ENCODE results near the gene PHF21B. TPM values are rescaled to one million over a fixed set of nuclear protein-coding genes. Genes with fewer than 3 reads are reported as not detected.

PHF21B gene
- total RNA-seq, 1 donor from 2014 or later = 37.4 TPM

DNA sequence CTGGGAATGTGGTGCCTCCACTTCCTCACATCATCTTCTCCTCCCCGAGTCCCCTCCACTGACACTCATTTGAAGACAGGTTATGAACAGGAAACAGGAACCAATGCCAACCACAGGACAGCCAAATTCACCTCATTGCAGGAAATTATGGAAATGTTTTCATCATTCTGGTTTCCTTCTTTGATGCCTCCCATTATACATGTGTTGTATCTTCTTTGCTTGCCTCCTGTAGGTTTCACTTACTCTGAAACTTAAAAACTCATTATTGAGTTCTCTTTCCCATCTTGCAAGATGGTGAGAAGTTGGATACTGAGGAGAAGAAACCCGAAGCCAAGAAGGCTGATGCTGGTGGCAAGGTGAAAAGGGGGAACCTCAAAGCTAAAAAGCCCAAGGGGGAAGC lies 108.5 kb downstream of the PHF21B start:
- Mint-ChIP-seq H3K27ac (no peak overlapping the region), H3K9me3 (ENCODE audit: low read depth) (peaks cover 17% of the 10 kb centered on the region), H3K4me1 (ENCODE audit: low read depth) (no peaks in the 10 kb centered on the region), H3K27me3 (no peaks in the 10 kb centered on the region), H3K36me3 (ENCODE audit: insufficient read depth) (peaks cover 44% of the 10 kb centered on the region), H3K4me3 (ENCODE audit: low read depth) (no peak overlapping the region)
- no peak for DNase-seq (ENCODE audit: low spot score, unreplicated experiment)
- TF ChIP-seq, protein P1, sequence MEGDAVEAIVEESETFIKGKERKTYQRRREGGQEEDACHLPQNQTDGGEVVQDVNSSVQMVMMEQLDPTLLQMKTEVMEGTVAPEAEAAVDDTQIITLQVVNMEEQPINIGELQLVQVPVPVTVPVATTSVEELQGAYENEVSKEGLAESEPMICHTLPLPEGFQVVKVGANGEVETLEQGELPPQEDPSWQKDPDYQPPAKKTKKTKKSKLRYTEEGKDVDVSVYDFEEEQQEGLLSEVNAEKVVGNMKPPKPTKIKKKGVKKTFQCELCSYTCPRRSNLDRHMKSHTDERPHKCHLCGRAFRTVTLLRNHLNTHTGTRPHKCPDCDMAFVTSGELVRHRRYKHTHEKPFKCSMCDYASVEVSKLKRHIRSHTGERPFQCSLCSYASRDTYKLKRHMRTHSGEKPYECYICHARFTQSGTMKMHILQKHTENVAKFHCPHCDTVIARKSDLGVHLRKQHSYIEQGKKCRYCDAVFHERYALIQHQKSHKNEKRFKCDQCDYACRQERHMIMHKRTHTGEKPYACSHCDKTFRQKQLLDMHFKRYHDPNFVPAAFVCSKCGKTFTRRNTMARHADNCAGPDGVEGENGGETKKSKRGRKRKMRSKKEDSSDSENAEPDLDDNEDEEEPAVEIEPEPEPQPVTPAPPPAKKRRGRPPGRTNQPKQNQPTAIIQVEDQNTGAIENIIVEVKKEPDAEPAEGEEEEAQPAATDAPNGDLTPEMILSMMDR (IDR thresholded peaks at IDR 0.05; ENCODE audit: unreplicated experiment) = no peak

DNA sequence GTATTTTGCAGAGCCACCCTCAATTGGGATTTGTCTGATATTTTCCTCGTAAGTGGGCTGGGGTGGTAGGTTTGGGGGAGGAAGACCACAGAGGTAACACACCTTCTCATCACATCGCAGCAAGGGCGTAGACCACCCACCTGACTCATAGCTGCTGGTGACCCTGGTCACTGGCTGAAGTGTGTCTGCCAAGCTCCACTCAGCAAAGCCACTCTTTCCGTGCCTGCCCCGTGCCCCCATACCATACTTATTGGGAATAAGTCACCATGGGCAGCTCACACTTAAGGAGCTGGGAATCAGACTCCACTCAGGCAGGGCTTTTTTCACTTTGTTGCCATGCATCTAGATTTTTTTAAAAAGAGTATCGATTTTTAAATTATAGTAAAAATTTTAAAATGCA lies 111.6 kb downstream of the PHF21B start:
- H3K4me3 Mint-ChIP-seq (ENCODE audit: low read depth) = no peak overlapping the region
- no peak overlapping the region for H3K27ac Mint-ChIP-seq
- H3K36me3 Mint-ChIP-seq (ENCODE audit: insufficient read depth) = peaks cover 29% of the 10 kb centered on the region
- H3K4me1 Mint-ChIP-seq (ENCODE audit: low read depth) = no peaks in the 10 kb centered on the region
- TF ChIP-seq, protein P1 (IDR thresholded peaks at IDR 0.05; ENCODE audit: unreplicated experiment) = no peak
- DNase-seq (ENCODE audit: low spot score, unreplicated experiment) = no peak
- no peaks in the 10 kb centered on the region for H3K27me3 Mint-ChIP-seq
- H3K9me3 Mint-ChIP-seq (ENCODE audit: low read depth) = peaks cover 17% of the 10 kb centered on the region

DNA sequence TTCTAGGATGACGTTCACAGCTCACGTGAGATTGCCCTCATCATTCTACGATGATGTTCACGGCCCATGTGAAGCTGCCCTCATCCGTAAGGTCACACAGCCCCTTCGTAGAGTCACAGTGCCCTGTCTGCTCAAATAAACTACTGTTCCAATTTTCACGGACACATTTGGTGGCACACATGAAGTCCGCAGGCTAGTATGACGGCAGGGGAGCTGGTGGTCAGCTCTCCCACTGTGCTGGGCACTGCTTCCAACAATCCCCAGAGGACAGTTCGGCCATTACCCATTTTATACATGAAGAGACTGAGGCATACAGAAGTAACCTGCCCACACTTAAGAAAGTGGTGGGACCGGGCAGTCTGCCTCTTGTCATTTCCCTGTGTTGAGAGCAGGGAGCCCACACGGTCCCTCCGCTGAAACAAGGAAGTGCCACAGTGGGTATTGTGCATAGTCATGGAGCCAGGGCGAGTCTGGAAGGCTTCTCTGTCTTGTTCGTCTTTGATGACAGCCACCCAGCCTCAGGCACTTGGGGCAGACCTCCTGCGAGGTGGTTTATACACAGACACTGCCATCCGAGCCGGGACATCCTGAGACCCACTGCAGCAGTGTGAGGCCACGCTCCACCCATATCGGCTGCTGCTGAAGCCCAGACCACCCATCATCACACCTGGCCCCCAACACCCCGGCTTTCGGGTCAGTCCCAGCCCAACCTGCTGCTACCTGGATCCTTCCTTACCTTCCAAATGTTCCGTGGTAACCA lies 114.3 kb downstream of the PHF21B start:
- Mint-ChIP-seq H3K9me3 (ENCODE audit: low read depth) (no peaks in the 10 kb centered on the region), H3K27ac (no peak overlapping the region), H3K4me3 (ENCODE audit: low read depth) (no peak overlapping the region), H3K27me3 (no peaks in the 10 kb centered on the region), H3K4me1 (ENCODE audit: low read depth) (no peaks in the 10 kb centered on the region), H3K36me3 (ENCODE audit: insufficient read depth) (peaks cover 6% of the 10 kb centered on the region)
- no peak for DNase-seq (ENCODE audit: low spot score, unreplicated experiment)
- TF ChIP-seq, protein P1 (IDR thresholded peaks at IDR 0.05; ENCODE audit: unreplicated experiment) = no peak

DNA sequence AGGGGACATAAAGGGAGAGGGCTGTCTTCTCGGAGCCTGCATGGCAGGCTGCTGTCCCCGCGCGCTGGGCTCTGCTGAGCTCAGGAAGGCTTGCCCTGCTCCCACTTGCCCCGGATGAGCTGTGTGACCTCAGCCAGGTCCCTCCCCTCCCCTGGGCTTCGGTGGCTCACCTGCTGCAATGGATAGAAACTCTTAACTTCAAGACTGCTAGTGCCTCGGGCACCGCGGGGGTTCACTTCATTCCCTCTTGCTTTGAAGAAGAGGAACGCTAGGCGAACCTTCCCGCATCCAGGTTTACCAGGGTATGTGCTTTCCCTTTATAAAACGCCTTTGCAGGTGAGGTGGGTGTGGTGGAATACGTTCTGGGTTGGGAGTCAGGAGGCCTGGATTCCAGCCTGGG lies 115.0 kb downstream of the PHF21B start:
- no peak for DNase-seq (ENCODE audit: low spot score, unreplicated experiment)
- peaks cover 2% of the 10 kb centered on the region for H3K36me3 Mint-ChIP-seq (ENCODE audit: insufficient read depth)
- no peaks in the 10 kb centered on the region for H3K4me1 Mint-ChIP-seq (ENCODE audit: low read depth)
- TF ChIP-seq, protein P1 (IDR thresholded peaks at IDR 0.05; ENCODE audit: unreplicated experiment) = no peak
- H3K27ac Mint-ChIP-seq = no peak overlapping the region
- H3K27me3 Mint-ChIP-seq = no peaks in the 10 kb centered on the region
- no peaks in the 10 kb centered on the region for H3K9me3 Mint-ChIP-seq (ENCODE audit: low read depth)
- no peak overlapping the region for H3K4me3 Mint-ChIP-seq (ENCODE audit: low read depth)

DNA sequence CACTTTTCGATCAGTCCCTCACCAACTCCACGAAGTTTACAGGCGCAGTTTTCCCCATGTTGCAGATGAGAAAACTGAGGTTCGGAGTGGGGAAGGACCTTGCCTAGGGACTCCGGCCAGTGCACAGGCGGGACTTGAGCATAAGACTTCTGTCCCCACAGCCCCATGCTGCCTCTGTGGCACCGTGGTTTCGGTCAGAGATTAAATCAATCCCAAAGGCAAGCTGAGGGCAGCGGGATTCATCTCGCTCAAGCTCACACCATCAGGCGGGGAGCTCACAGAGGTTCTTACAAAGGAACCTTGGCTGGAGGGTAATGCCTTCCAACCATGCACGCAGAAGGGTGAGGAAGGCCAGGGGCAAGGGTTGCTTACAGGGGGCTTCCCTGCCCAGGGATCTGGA lies 115.5 kb downstream of the PHF21B start:
- Mint-ChIP-seq H3K27me3 (no peaks in the 10 kb centered on the region), H3K36me3 (ENCODE audit: insufficient read depth) (peaks cover 2% of the 10 kb centered on the region), H3K9me3 (ENCODE audit: low read depth) (no peaks in the 10 kb centered on the region), H3K27ac (no peak overlapping the region), H3K4me3 (ENCODE audit: low read depth) (no peak overlapping the region), H3K4me1 (ENCODE audit: low read depth) (no peaks in the 10 kb centered on the region)
- DNase-seq (ENCODE audit: low spot score, unreplicated experiment) = no peak
- TF ChIP-seq, protein P1 (IDR thresholded peaks at IDR 0.05; ENCODE audit: unreplicated experiment) = no peak
